ENCODE measurements around the gene SPATA3. TPM values are rescaled to one million over a fixed set of nuclear protein-coding genes. Genes with fewer than 3 reads are reported as not detected.

SPATA3 gene
- total and polyA plus RNA-seq, 2 of the 13 experiments (the other 11 are each of a cell fraction or from before 2014, with no cell fraction given): not detected

DNA sequence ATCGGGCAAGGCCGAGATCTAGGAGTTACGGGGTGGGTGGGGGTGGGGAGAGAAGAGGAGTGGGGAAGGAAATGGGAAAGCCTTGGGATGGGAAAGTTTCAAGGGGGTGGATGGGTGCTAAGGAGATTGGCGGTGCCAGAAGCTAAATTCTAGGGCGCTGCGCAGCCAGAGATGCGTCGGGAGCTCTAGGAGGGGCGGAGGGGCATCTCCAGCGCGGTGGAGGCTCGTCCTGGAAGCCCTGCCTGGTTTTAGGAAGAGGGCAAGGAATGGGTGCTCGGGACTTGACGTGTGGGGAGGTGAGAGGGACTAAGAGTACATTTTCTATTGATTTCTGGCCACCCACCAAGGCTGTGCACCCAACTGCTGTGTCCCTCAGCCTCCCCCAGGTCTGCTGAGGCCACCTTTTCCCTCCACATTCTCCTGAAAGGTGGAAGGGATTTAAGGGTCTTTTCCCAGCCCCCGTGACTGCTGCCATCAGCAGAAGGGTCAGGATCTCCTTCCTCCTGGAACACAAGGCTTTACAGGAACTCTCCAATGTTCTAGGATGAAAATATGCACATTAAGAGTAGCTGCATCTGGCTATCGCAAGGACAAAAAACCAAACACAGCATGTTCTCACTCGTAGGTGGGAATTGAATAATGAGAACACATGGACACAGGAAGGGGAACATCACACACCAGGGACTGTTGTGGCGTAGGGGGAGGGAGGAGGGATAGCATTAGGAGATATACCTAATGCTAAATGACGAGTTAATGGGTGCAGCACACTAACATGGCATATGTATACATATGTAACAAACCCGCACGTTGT is 42.8 kb downstream of the SPATA3 start (continued):
- peak; percentile 6; the same call in 1 of the 2 replicates for TF ChIP-seq ZNF343 (CRISPR knock-in tag; IDR thresholded peaks at IDR 0.05)
- no peak for TF ChIP-seq RARA (CRISPR knock-in tag; IDR thresholded peaks at IDR 0.05)
- no peak for TF ChIP-seq ZNF12 (CRISPR knock-in tag; IDR thresholded peaks at IDR 0.05)
- TF ChIP-seq MEF2D (CRISPR knock-in tag; IDR thresholded peaks at IDR 0.05): no peak
- TF ChIP-seq, protein P1, sequence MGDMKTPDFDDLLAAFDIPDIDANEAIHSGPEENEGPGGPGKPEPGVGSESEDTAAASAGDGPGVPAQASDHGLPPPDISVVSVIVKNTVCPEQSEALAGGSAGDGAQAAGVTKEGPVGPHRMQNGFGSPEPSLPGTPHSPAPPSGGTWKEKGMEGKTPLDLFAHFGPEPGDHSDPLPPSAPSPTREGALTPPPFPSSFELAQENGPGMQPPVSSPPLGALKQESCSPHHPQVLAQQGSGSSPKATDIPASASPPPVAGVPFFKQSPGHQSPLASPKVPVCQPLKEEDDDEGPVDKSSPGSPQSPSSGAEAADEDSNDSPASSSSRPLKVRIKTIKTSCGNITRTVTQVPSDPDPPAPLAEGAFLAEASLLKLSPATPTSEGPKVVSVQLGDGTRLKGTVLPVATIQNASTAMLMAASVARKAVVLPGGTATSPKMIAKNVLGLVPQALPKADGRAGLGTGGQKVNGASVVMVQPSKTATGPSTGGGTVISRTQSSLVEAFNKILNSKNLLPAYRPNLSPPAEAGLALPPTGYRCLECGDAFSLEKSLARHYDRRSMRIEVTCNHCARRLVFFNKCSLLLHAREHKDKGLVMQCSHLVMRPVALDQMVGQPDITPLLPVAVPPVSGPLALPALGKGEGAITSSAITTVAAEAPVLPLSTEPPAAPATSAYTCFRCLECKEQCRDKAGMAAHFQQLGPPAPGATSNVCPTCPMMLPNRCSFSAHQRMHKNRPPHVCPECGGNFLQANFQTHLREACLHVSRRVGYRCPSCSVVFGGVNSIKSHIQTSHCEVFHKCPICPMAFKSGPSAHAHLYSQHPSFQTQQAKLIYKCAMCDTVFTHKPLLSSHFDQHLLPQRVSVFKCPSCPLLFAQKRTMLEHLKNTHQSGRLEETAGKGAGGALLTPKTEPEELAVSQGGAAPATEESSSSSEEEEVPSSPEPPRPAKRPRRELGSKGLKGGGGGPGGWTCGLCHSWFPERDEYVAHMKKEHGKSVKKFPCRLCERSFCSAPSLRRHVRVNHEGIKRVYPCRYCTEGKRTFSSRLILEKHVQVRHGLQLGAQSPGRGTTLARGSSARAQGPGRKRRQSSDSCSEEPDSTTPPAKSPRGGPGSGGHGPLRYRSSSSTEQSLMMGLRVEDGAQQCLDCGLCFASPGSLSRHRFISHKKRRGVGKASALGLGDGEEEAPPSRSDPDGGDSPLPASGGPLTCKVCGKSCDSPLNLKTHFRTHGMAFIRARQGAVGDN (CRISPR knock-in tag; IDR thresholded peaks at IDR 0.05): peak; percentile 56
- 0 out of 2 replicates have a peak, but pooled peaks have one; percentile 7 for TF ChIP-seq ZNF335 (CRISPR knock-in tag; IDR thresholded peaks at IDR 0.05)
- TF ChIP-seq NCOA1 (CRISPR knock-in tag; IDR thresholded peaks at IDR 0.05): peak; percentile 60; the same call in 1 of the 2 replicates
- peak; percentile 77; the same call in 1 of the 2 replicates for TF ChIP-seq ZNF605 (CRISPR knock-in tag; IDR thresholded peaks at IDR 0.05)
- peak; percentile 39; the same call in 1 of the 2 replicates for TF ChIP-seq ZNF121 (CRISPR knock-in tag; IDR thresholded peaks at IDR 0.05)
- peak; percentile 47 for TF ChIP-seq SAP130 (CRISPR knock-in tag; IDR thresholded peaks at IDR 0.05; ENCODE audit: low read depth)
- 0 out of 2 replicates have a peak, but pooled peaks have one; percentile 5 for TF ChIP-seq PHF21A (CRISPR knock-in tag; IDR thresholded peaks at IDR 0.05)
- 0 out of 2 replicates have a peak, but pooled peaks have one; percentile 1 for TF ChIP-seq KLF6 (CRISPR knock-in tag; IDR thresholded peaks at IDR 0.05)
- TF ChIP-seq, protein P2, sequence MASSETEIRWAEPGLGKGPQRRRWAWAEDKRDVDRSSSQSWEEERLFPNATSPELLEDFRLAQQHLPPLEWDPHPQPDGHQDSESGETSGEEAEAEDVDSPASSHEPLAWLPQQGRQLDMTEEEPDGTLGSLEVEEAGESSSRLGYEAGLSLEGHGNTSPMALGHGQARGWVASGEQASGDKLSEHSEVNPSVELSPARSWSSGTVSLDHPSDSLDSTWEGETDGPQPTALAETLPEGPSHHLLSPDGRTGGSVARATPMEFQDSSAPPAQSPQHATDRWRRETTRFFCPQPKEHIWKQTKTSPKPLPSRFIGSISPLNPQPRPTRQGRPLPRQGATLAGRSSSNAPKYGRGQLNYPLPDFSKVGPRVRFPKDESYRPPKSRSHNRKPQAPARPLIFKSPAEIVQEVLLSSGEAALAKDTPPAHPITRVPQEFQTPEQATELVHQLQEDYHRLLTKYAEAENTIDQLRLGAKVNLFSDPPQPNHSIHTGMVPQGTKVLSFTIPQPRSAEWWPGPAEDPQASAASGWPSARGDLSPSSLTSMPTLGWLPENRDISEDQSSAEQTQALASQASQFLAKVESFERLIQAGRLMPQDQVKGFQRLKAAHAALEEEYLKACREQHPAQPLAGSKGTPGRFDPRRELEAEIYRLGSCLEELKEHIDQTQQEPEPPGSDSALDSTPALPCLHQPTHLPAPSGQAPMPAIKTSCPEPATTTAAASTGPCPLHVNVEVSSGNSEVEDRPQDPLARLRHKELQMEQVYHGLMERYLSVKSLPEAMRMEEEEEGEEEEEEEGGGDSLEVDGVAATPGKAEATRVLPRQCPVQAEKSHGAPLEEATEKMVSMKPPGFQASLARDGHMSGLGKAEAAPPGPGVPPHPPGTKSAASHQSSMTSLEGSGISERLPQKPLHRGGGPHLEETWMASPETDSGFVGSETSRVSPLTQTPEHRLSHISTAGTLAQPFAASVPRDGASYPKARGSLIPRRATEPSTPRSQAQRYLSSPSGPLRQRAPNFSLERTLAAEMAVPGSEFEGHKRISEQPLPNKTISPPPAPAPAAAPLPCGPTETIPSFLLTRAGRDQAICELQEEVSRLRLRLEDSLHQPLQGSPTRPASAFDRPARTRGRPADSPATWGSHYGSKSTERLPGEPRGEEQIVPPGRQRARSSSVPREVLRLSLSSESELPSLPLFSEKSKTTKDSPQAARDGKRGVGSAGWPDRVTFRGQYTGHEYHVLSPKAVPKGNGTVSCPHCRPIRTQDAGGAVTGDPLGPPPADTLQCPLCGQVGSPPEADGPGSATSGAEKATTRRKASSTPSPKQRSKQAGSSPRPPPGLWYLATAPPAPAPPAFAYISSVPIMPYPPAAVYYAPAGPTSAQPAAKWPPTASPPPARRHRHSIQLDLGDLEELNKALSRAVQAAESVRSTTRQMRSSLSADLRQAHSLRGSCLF (CRISPR knock-in tag; IDR thresholded peaks at IDR 0.05; ENCODE audit: borderline replicate concordance): no peak
- TF ChIP-seq, protein P3, sequence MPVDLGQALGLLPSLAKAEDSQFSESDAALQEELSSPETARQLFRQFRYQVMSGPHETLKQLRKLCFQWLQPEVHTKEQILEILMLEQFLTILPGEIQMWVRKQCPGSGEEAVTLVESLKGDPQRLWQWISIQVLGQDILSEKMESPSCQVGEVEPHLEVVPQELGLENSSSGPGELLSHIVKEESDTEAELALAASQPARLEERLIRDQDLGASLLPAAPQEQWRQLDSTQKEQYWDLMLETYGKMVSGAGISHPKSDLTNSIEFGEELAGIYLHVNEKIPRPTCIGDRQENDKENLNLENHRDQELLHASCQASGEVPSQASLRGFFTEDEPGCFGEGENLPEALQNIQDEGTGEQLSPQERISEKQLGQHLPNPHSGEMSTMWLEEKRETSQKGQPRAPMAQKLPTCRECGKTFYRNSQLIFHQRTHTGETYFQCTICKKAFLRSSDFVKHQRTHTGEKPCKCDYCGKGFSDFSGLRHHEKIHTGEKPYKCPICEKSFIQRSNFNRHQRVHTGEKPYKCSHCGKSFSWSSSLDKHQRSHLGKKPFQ (CRISPR knock-in tag; IDR thresholded peaks at IDR 0.05; ENCODE audit: insufficient replicate concordance): peak; percentile 50
- TF ChIP-seq, protein P4, sequence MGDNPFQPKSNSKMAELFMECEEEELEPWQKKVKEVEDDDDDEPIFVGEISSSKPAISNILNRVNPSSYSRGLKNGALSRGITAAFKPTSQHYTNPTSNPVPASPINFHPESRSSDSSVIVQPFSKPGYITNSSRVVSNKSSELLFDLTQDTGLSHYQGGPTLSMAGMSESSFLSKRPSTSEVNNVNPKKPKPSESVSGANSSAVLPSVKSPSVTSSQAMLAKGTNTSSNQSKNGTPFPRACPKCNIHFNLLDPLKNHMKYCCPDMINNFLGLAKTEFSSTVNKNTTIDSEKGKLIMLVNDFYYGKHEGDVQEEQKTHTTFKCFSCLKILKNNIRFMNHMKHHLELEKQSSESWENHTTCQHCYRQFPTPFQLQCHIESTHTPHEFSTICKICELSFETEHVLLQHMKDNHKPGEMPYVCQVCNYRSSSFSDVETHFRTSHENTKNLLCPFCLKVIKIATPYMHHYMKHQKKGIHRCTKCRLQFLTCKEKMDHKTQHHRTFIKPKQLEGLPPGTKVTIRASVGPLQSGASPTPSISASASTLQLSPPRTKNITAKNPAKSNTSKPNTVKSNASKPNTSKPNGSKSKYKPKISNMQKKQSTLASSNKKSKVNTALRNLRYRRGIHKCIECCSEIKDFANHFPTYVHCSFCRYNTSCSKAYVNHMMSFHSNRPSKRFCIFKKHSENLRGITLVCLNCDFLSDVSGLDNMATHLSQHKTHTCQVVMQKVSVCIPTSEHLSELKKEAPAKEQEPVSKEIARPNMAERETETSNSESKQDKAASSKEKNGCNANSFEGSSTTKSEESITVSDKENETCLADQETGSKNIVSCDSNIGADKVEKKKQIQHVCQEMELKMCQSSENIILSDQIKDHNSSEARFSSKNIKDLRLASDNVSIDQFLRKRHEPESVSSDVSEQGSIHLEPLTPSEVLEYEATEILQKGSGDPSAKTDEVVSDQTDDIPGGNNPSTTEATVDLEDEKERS (CRISPR knock-in tag; IDR thresholded peaks at IDR 0.05): peak; percentile 43; the same call in 1 of the 2 replicates
